Stimulated activated CD8-positive, alpha-beta memory T cell treated with anti-CD3 and anti-CD28 coated beads, Interleukin-4, amount 100 ng/mL, for 48 hours (primary cell): Measurements from ENCODE around the gene MYO3B.
"Not testable (repeated sequence)": the region's sequence is repeated elsewhere in the genome, so short reads cannot be mapped to it uniquely, and the experiment has no call there.

Source experiments
- DNase-seq: peaks from one replicate; pipeline ENCODE4 v3.0.0-alpha.2; 2020

The MYO3B gene

DNA sequence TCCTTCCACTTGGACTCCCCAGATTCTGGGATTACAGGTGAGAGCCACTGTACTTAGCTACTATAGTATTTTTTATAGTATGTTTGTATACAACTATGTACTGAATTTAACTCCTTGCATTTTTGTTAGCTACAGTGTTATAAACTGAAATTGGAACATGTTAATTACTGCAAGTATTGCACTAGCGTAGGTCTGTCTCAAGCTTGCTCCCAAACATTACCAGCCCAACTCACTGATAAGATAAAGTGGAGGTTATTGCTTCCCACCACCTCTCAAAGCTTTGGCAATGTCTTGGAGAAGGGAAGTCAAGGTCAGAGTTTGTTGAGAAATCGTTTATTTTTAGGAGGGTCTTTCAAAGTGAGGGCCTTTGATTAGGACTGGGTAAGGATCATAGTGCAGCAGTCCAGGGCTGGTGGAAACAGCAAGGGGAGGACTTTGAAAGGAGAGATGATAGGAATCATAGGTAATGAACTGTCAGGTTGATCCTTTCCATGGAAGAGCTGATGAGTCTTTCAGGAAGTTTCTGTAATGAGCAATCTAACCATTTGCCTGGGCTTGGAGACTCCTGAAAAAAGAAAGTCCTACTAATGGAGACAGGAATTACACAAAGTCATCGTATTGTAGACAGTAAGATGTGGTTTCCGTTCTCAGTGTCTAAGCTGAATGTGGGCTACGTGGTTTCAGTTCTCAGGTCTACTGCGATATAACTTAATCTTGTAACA is 257.1 kb downstream of the MYO3B start:
- no peak for DNase-seq

DNA sequence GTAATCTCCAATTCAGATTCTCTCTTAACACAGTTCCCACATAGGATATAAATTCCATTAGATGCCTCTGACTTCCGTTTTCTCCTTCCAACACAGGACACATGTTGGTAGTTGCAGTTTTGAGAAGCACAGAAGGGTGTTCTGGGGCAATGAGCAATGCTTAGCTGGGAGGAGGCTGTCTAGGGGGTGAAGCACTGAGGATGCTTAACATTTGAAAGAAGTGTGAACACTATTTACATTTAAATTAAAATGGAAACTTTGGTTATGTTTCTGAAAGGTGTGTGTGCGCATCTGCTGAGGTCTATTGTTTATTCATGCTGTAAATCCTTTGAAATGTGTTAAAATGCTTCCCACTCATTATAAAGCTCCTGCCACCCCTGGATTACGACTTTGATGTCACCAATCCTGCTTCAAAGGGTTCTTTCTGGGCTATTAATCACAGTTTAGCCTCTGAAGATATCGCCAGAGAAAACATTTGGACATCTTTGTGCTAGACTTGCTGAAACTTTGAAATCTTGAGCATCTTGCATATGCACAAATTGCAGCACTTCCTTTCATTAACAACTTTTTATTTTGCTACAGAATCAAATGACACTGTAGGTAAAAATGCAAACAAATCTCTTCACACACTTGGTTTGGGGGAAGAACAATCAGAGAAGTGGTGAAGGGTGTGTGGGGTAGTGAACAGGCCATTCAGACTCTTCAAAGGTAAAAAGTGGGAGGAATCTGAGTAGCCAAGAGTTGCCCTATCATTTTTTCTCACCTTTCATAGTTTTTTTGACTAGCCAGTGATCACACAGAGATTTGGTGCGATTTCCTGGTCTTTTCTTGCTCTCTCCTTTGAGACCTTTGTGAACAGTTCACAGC is 258.4 kb downstream of the MYO3B start:
- no peak for DNase-seq

DNA sequence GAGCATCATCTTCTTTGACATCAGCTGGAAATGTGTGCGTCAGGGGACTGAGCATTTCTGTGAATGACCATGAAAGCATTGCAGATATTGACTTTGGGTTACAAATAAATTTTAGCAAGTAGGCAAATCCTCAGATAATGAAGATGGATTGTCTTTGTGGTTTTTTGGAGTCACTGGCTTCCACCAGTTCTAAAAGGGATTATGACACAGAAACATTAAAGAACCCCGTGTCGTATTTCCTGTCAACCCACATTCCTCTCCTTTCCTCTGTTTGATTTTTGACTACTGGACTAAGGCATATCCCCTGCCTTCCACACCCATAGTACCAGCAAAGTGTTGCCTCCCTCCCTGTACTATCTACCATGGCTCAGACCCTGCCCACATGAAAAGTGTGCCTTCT is 268.1 kb downstream of the MYO3B start:
- DNase-seq, result no peak

DNA sequence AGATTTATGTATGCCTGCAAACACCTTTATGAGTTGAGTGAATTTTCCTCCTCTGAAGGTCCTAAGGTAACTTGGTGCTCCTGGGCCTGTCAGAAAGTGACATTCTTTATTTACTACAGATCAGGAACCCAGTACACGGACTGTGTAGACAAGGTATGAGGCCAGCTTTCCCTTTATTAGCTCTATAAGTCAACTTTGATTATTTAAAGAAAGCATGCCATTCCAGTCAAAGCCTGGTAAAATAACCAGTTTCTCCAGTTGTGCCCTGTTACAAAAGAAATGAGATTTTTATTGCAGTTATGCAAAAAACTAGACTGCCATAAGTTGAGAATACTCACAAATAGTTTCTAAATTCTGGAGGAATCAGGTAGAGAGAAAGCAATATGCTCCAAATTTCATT is 271.1 kb downstream of the MYO3B start:
- DNase-seq, result no peak

DNA sequence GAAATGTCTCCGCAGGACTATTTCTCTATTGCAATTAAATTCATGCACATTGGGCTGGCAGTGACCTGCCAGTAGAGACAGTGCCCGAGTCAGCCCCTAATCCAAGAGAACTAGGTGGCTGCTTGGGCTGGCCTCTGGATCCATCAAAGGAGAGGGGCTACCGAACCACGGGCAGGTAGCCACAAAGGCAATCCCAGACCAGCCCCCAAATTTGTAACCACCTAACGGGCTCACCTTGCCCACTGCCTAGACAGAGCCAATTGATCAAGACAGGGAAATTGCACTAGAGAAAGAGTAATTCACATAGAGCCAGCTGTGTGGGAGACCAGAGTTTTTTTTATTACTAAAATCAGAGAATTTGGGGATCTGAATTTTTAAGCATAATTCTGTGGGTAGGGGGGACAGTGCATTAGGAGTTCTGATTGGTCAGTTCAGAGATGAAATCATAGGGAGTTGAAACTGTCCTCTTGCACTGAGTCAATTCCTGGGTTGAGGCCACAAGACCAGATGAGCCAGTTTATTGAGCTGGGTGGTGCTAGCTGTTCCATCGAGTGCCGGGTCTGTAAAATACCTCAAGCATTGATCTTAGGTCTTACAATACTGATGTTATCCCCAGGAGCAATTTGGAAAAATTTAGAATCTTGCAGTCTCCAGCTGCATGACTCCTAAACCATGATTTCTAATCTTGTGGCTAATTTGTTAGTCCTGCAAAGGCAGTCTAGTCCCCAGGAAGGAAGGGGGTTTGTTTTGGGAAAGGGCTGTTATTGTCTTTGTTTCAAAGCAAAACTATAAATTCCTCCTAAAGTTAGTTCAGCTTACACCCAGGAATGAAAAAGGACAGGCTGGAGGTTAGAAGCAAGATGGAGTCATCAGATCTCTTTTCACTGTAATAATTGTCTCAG is 276.8 kb downstream of the MYO3B start:
- no peak for DNase-seq

DNA sequence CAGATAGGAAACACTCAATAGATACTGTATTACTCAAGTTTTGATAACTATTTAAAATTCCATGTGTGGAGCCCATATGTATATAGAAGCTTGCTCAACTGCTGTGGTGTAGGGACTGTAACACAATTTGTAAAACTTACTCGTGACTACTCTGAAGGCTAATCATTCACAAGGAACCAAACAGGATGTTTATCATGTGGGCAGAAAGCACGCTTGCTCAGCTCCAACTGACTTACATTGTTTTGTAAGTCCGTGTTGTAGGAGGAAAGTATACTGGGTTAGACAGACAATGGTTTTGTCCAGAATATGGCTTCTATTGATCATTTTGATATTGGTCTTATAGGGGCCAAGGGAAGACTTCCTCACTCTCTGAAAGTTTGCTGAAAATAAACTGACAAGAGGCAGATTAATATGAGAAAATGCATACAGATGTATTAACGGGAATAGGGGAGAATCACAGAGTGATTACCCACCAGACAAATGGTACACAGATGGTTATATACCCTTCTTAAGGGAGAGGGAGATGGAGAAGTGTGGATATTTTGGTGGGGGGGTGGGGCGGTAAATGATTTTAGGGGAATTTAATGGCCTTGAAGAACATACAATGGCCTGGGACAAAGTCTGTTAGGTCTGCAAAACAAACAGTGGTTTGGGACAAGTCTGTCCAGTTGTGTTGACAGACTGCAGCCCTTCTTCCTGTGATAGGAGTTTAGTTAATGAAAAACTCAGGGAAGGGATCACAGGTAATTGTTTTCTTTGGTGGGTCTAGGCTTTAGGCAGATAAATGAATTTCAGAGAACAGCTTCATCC is 277.9 kb downstream of the MYO3B start:
- DNase-seq, result no peak

DNA sequence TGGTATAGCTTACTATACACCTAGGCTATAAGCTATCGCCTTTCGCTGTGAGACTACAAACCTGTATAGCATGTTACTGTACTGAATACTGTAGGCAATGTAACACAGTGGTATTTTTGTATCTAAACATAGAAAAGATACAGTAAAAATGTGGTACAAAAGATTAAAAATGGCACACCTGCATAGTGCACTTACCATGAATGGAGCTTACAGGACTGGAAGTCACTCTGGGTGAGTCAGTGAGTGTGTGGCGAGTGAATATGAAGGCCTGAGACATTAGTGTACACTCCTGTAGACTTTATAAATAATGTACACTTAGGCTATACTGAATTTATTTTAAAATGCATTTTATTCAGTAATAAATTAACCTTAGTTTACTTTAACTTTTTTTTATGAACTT is 279.0 kb downstream of the MYO3B start:
- no peak for DNase-seq

DNA sequence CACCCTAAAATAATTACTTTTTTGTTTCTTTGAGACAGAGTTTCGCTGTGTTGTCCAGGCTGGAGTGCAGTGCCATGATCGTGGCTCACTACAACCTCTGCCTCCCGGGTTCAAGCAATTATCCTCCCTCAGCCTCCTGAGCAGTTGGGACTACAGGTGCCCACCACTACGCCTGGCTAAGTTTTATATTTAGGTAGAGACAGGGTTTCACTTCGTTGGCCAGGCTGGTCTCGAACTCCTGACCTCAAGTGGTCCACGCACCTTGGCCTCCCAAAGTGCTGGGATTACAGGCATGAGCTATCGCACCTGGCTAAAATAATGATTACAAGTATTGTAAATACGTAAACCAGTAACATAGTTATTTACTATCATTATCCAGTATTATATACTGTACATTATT is 279.8 kb downstream of the MYO3B start:
- no peak for DNase-seq

DNA sequence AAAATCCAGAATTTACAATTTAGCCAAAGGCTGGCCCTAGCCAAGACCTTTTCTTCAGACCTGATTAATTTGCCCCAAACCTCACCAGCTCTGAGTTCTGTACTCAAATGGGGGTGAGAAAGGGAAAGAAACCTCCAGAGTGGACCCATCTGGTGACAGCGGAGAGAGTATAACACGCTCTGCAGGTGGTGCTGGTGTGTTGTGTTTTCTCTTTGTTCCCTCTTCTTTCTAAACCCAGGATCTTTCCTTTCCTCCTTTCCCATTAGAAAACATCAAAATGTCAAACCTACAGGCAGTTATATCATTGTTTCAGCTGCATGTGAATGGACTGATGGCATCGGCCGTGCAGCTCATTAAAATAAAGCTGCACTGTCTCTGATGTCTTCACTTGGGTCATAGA is 283.9 kb downstream of the MYO3B start:
- no peak for DNase-seq

DNA sequence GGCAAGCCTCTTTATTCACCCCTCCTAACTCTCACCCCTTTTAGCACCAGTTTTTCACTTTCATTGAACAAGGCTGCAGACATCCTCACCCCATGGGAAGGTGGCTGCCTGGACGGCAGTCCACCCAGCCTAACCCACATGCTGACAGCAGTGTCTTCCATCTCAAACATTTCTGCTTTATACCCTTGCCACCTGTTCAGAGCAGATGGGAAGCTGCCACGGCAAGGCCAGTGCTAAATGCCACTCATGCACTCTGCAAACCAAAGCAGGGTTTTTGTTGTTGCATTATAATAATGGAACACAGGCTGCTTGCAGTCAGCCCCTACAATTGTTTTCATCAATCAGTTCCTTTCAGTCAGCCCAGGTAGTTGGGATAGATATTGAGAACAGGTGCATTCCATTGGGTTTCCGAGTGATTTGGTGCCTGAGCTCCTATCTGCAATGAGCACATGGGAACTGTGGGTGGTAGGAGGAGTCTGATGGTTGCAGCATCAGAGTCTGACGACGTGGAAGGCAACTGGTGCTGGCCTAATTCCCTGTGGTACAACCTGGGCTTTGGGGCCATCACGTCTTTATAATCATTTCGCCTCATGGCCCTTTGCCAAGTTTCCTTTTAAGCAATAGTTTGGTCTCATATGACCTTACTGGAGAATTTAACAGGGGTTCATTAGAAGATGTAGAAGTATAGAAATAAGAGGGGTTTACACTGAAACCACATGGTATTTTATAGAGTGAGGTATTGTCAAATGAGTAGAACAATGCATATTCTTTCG is 284.7 kb downstream of the MYO3B start:
- no peak for DNase-seq

DNA sequence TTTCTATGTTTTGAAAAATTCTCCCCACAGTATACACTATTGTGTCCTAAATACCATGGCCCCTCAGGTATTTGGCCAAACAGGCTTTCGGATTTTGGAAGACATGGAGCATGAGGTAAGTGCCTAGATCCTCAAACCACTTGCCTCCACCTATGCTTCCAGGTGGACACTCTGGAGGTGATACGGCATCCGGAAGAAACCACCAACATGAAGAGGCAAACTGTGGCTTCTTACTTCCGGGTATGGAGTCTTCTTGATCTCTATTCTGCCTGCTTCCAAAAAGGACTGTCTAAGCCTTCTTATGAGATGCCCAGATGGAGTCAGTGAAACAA is 285.2 kb downstream of the MYO3B start:
- DNase-seq, result no peak

DNA sequence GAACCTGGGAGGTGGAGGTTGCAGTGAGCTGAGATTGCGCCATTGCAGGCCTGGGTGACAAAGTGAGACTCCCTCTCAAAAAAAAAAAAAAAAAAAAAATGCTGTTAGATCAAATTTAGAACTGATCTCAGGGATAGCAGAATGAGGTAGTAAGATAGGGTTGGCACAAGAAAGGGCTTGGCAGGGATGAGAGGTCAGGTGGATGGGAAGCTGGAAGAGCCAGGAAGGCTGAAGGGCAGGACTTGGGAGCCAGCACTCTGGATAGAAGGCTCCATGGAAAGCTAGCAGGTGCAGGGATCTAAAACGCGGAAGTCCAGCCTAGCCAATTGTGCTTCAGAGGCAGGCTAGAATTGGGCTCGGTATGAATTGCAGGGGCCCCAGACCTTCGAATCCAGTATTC is 286.3 kb downstream of the MYO3B start:
- DNase-seq, result no peak

DNA sequence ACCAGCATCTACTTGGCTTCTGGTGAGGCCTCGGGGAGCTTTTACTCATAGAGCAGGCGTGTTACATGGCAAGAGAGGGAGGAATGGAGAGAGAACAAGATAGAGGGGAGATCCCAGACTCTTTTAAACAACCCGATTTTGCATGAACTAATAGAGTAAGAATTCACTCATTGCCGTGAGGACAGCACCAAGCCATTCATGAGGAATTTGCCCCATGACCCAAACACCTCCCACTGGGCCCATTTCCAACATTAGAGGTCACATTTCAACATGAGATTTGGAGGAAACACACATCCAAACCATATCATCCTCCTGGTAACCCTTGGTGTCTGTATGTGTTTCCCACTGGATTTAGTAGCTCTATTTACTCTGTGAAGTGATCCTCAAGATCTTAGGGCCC is 287.3 kb downstream of the MYO3B start:
- DNase-seq, result no peak

DNA sequence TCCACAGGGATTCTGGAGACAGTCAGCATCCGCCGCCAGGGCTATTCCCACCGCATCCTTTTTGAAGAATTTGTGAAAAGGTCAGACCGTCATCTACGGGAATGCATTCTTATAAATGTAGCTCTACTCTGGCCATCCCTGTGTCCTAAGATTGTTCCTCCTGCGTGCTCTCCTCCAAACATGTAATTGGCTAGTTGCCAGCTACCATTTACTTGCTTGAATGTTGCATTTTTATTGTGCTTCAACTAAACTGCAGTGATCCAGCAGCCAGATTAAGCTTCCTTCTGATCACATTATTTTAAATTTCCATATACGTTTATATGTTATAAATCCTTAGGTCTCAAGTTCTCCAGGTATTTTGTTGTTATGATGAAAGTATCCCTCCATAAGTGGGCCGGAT is 288.7 kb downstream of the MYO3B start:
- no peak for DNase-seq

DNA sequence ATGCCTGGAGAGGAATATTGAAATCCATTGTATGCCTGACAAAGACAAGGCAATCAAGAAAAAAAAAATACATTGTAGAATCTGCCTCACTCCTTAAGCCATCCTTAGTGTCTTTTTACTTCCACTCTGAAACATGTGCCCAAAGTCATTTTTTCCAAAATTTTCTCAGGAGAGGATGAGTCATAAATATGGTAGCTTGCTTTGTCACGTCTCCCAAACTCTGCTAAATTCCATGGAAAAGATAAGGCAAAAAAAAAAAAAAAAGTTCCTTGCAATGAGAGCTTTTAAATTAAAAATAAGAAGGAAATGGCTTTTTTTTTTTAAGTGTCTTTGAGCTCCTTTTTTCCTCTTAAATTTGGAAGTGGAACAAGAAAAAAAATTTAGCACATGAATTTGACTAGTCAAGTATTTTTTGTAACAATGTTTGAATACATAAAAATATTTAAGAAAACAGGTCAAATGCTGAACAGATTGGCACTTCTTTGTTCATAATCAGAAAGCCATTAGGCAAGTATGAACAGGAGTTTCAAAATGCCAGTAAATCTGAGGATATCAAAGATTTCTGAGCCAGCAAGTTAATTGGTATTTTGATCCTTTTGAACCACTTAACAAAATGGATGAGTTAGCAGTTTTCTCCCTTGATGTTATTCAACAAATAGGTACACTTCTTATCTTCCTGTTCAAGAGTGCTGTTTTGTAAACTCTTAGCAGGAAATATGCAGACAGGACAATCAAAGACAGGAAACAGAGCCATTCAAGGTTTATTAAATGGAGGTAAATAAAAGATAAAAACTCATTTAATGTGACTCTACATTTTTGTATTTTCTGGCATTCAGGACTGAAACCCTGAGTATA is 289.8 kb downstream of the MYO3B start:
- DNase-seq, result no peak

DNA sequence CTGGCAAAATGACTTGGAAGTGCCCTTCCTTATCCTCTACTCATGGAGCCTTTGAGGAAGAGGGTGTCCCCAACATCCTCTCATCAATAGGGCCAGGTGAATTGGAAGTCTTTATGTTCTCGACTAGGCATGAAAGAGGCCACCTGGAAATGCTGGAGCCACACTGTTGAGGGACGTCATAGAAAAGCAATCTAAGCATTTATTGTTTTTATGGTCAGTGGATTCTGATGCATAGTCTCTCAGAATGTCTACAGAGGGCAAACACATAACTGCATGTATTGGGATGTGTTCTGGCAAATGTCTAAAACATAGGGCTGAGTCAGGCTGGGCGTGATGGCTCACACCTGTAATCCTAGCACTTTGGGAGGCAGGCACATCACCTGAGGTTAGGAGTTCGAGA is 290.6 kb downstream of the MYO3B start:
- DNase-seq, result no peak

DNA sequence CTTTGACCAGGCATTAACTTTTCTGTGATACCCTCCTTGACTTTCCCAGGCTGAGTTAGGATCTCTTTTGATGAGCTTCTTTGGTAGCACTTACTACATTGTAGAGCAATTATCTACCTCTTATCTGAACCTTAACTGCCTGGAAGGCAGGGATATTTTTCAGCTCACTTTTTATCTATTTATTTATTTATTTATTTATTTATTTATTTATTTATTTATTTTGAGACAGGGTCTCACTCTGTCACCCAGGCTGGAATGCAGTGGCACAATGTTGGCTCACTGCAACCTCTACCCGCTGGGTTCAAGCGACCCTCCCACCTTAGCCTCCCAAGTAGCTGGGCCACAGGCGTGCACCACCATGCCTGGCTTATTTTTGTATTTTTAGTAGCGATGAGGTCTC is 294.6 kb downstream of the MYO3B start:
- DNase-seq, result not testable (repeated sequence)

DNA sequence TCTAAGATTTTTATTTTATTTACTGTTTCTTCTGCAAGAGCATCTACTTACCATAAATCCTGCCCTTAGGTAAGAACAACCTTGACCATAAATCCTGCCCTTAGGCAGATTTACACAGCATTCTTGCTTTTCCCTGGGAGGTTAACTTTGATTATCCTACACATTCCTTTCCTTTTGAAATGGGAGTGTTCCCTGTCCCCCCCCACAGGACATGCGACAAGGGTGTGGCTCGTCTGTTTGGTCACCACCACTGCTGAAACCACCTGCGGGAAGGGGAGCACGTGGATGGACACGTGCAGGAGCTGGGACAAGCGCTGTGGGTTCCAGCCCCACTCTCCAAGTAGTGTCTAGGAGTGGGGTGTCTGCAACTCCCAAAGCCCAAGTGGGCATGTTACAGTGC is 297.9 kb downstream of the MYO3B start:
- no peak for DNase-seq

DNA sequence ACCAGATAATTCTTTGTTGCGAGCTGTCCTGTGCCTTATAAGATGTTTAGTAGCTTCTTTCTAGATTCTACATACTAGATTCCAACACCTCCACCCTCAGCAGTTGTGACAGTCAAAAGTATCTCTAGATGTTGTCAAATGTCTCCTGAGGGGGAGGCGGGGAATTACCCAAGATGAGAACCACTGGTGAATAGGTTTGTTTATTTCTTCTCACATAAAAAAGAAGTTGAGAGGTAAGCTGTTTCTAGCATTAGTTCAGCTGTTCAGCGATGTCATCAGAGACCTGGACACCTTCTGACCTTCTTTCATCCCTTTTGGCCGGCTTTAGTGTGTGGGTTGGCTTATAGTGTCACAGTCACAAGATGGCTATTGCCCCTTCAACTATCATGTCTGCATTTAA is 299.7 kb downstream of the MYO3B start:
- DNase-seq, result no peak

DNA sequence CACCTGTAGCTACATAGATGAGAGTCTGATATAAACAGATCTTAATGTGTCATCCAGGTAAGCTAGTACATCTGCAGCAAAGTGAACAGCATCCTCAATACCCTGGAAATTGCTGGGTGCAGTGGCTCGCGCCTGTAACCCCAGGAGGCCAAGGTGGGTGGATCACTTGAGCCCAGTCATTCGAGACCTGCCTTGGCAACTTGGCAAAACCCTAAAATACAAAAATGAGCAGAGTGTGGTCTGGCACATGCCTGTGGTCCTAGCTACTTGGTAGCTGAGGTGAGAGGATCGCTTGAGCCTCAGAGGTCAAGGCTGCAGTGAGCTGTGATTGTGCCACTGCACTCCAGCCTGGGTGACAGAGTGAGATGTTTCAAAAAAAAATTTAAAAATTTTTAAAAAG is 303.3 kb downstream of the MYO3B start:
- no peak for DNase-seq

DNA sequence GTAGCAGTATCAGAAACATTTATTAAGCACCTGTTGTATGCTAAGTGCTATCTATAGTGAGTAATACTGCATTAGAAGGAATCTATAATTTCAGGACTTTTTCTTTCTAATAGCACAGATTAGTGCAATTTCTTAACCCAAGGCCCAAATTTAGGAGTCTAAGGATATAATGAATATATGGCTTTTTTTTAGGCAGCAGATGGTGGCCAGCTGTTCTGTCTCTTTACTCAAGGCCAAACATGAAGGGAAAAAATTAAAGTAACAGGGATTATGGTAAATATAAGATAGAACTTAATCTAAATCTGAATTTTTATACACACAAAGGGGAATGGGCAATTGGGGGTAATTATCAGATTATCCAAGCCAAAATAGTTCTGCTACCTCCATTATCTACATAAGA is 306.6 kb downstream of the MYO3B start:
- DNase-seq, result no peak
